ES-I3 (cell line): ENCODE data around the gene ASAP2.

Experiments used
- H3K36me3 ChIP-seq: 2 replicates; pipeline ENCODE4 v1.6.1; 2013; ENCODE audit warnings: mild to moderate bottlenecking, low read length, control low read depth, moderate library complexity; ENCODE audit not compliant: insufficient read depth
- H3K4me1 ChIP-seq: 2 replicates; pipeline ENCODE4 v1.6.1; 2013; ENCODE audit warnings: mild to moderate bottlenecking, control low read depth, low read length; ENCODE audit not compliant: insufficient read depth
- H3K9ac ChIP-seq: 2 replicates; pipeline ENCODE4 v1.6.1; 2013; ENCODE audit warnings: low read depth, mild to moderate bottlenecking, low read length, moderate library complexity
- H3K9me3 ChIP-seq: 2 replicates; pipeline ENCODE4 v1.6.1; 2013; ENCODE audit warnings: mild to moderate bottlenecking, low read length, moderate library complexity; ENCODE audit not compliant: control insufficient read depth, insufficient read depth

Gene ASAP2

GRCh38 chr2:9197916-9198315 lies 8.7 kb upstream of the ASAP2 start:
- H3K9me3 ChIP-seq, result no peaks in the 10 kb centered on the region
- no peaks in the 10 kb centered on the region for H3K4me1 ChIP-seq
- no peak overlapping the region for H3K9ac ChIP-seq
- H3K36me3 ChIP-seq, result no peaks in the 10 kb centered on the region

GRCh38 chr2:9199716-9200632 lies 6.6 kb upstream of the ASAP2 start:
- H3K36me3 ChIP-seq, result no peaks in the 10 kb centered on the region
- H3K4me1 ChIP-seq, result no peaks in the 10 kb centered on the region
- H3K9me3 ChIP-seq, result no peaks in the 10 kb centered on the region
- no peak overlapping the region for H3K9ac ChIP-seq

DNA sequence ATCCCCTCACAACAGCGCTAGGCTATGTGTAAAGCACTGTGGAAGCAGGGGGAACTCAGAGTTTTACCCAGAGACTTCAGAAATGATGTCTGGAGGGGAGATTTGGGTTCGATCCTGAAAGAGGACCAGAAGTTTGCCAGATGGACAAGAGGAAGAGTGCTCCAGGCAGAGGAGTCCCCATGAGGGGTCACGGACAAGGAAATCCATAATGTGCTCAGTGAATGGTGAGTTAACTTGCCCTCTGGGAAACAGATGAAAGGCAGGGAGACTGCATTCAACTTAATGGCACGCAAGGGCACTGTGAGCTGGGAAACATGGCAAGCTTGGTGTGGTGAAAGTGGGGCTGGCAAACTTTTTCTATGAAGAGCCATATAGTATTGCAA lies 6.0 kb upstream of the ASAP2 start:
- Histone ChIP-seq H3K9me3 (no peaks in the 10 kb centered on the region), H3K9ac (no peak overlapping the region), H3K4me1 (peaks cover 4% of the 10 kb centered on the region; the same call in 1 of the 2 replicates), H3K36me3 (no peaks in the 10 kb centered on the region)

DNA sequence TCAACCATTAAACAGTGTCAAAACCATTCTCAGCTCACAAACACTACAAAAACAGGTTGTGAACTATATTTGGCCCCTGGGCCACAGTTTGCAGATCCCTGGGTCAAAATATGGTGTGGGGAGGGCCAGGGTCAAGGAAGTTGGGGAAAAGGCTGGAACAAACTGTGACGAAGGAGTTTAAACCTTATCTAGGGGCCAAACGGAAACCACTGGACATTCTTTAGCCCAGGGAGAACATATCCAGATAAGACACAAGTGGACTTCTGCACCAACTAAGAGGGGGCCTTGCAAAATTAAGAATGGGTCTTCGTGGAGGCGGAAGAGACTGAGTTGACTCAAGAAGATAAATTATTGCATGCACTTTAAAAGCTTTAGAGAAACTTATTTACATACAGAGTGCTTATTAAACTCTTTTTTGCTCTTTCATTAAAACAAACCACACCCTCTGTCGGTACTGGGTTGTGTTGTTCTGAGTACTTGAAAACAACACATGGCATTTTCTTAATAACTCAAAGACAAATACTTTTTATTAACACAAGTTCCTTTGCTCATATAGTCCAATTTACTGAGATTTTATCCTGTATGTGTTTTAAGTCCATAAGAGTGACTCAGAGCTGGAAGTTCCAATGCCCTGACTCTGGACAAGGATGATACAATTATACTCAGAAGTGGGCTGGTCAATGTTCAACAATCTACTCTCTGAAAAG lies 5.3 kb upstream of the ASAP2 start:
- Histone ChIP-seq H3K36me3 (no peaks in the 10 kb centered on the region), H3K4me1 (peaks cover 6% of the 10 kb centered on the region; the same call in 1 of the 2 replicates), H3K9ac (no peak overlapping the region), H3K9me3 (no peaks in the 10 kb centered on the region)

GRCh38 chr2:9203006-9203405 lies 3.6 kb upstream of the ASAP2 start:
- H3K4me1 ChIP-seq, result peaks cover 8% of the 10 kb centered on the region; the same call in 1 of the 2 replicates
- H3K36me3 ChIP-seq, result no peaks in the 10 kb centered on the region
- H3K9ac ChIP-seq, result no peak overlapping the region
- H3K9me3 ChIP-seq, result no peaks in the 10 kb centered on the region

DNA sequence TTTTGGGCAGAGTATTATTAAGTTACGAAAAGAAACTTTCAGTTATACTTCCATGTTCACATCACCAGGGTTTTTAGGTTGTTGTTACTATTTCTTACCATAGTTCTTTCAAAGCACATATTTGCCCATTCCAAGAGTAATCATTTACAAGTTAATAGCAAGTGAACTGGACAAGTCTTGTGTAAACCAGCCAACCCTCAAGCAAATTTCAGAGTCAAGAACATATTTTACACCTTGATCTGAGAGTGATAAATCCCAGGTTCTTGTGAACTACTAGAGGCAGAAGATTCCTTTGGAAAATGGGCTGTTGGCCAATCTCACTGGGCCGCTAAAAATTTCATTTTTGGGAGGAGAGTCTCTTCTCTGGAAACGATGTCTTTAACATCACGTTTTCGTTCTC lies 2.7 kb upstream of the ASAP2 start:
- Histone ChIP-seq H3K9ac (no peak overlapping the region), H3K9me3 (no peaks in the 10 kb centered on the region), H3K36me3 (no peaks in the 10 kb centered on the region), H3K4me1 (peaks cover 8% of the 10 kb centered on the region; the same call in 1 of the 2 replicates)

- H3K9me3 ChIP-seq, result no peaks in the 10 kb centered on the region
- H3K36me3 ChIP-seq, result no peaks in the 10 kb centered on the region
- H3K9ac ChIP-seq, result no peak overlapping the region
- peaks cover 11% of the 10 kb centered on the region for H3K4me1 ChIP-seq
Observed at GRCh38 chr2:9204939-9205338, 1.7 kb upstream of the ASAP2 start.

GRCh38 chr2:9205486-9205885 lies 1.1 kb upstream of the ASAP2 start:
- peak overlapping the region; percentile 89 for H3K9ac ChIP-seq
- H3K36me3 ChIP-seq, result no peaks in the 10 kb centered on the region
- no peaks in the 10 kb centered on the region for H3K9me3 ChIP-seq
- peaks cover 13% of the 10 kb centered on the region for H3K4me1 ChIP-seq

GRCh38 chr2:9206991-9207640 lies 504 bp downstream of the ASAP2 start:
- H3K9me3 ChIP-seq, result no peaks in the 10 kb centered on the region
- peak overlapping the region; percentile 54 for H3K9ac ChIP-seq
- peaks cover 13% of the 10 kb centered on the region for H3K4me1 ChIP-seq
- no peaks in the 10 kb centered on the region for H3K36me3 ChIP-seq

DNA sequence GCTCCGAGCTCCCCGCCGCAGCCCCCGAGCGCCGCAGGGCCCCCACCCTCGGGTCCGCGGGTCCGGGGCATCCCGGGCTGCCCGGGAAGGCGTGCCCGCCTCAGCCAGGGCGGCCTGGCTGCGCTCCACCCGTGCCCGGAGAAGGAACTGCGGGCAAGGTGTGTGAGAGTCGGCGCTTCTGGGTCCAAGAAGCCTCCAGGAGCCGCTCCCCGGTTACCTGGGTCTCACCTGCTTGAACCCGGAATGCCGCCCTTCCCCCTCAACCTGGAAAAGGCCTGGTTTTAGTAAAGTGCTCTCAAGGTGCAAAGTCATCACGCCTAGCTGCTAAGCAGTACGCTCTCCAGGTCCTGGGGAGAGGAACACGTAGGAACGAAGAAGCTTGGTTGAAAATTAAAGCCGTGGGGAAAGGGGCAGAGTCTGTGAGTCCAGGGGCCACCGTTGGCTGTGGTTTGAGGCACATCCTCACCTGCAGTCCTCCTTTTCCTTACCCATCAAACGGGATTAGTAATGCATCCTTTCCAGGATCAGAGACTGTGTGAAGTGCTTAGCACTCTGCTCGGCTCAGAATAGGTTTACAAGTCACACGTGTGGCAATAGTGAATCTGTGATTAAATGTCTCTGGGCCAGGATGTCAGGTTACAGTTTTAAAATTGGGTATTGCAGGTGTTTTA lies 1.2 kb downstream of the ASAP2 start:
- Histone ChIP-seq H3K9ac (peak overlapping the region; percentile 54), H3K36me3 (no peaks in the 10 kb centered on the region), H3K9me3 (no peaks in the 10 kb centered on the region), H3K4me1 (peaks cover 13% of the 10 kb centered on the region)

DNA sequence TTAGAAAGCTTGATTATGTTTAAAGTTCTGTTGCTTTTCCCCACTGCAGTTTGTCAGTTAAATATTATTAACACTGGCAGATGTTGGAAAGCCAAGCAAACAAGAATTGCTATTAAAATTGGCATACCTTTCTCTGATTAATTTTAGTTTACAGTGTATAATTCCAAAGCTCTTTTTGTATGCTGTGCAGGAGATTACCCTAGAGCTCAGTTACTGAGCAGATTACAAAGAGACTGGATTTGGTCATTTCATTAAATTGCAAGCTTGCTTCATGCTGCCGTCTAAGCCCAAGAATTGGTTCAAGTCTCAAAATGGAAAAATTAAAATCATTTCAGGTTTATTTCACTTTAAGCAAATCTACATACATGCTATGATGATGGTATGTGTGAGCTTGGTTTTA lies 2.3 kb downstream of the ASAP2 start:
- Histone ChIP-seq H3K9ac (no peak overlapping the region), H3K36me3 (no peaks in the 10 kb centered on the region), H3K4me1 (peaks cover 13% of the 10 kb centered on the region), H3K9me3 (no peaks in the 10 kb centered on the region)

- Histone ChIP-seq H3K36me3 (no peaks in the 10 kb centered on the region), H3K9ac (no peak overlapping the region), H3K9me3 (no peaks in the 10 kb centered on the region), H3K4me1 (peaks cover 13% of the 10 kb centered on the region)
Observed at GRCh38 chr2:9210030-9210429, 3.4 kb downstream of the ASAP2 start.

GRCh38 chr2:9211496-9211895 lies 4.9 kb downstream of the ASAP2 start:
- peaks cover 7% of the 10 kb centered on the region for H3K4me1 ChIP-seq
- H3K9ac ChIP-seq, result no peak overlapping the region
- no peaks in the 10 kb centered on the region for H3K9me3 ChIP-seq
- no peaks in the 10 kb centered on the region for H3K36me3 ChIP-seq

- H3K9me3 ChIP-seq, result no peaks in the 10 kb centered on the region
- H3K36me3 ChIP-seq, result no peaks in the 10 kb centered on the region
- peaks cover 7% of the 10 kb centered on the region for H3K4me1 ChIP-seq
- H3K9ac ChIP-seq, result no peak overlapping the region
Observed at GRCh38 chr2:9212010-9212635, 5.5 kb downstream of the ASAP2 start.
